Measurements from ENCODE around the gene UCK2. TPM values are rescaled to one million over a fixed set of nuclear protein-coding genes. Genes with fewer than 3 reads are reported as not detected.
"Not testable (repeated sequence)": the region's sequence is repeated elsewhere in the genome, so short reads cannot be mapped to it uniquely, and the experiment has no call there.

UCK2 gene
- 6.2 TPM for total RNA-seq
- long read RNA-seq, transcript UCK2-201 (7 exons, 1,375 nt) = major isoform, 5 of 5 reads
- long read RNA-seq, partial matches to known transcripts = 0 of 5 reads
- long read RNA-seq, other reads (novel, unspliced or antisense) = 0 of 5 reads

- peak; percentile 97 for ATAC-seq (ENCODE audit: poor library complexity)
- intact Hi-C loops (cut with DNase I) = no loop called here
Observed at GRCh38 chr1:165827268-165828102, at the start of gene UCK2. Gene UCK2 (plus strand): TSS chr1:165827614. CDS start chr1:165827834, 220 bp downstream.

GRCh38 chr1:165778197-165778596 is 49.2 kb upstream of the UCK2 start:
- ATAC-seq (ENCODE audit: poor library complexity); DNase-seq; intact Hi-C loops (cut with DNase I): not testable (repeated sequence)

More at GRCh38 chr1:165827268-165828102, at the start of gene UCK2:
- DNase-seq = peak; percentile 85

GRCh38 chr1:165783519-165783918 is 43.9 kb upstream of the UCK2 start:
- DNase-seq; intact Hi-C loops (cut with DNase I); ATAC-seq (ENCODE audit: poor library complexity): not testable (repeated sequence)

GRCh38 chr1:165787741-165788140 is 39.7 kb upstream of the UCK2 start:
- no peak for ATAC-seq (ENCODE audit: poor library complexity)
- no peak for DNase-seq
- intact Hi-C loops (cut with DNase I) = no loop called here

- ATAC-seq (ENCODE audit: poor library complexity) (no peak), DNase-seq (no peak)
- intact Hi-C loops (cut with DNase I) = no loop called here
Observed at GRCh38 chr1:165793951-165794350, 33.5 kb upstream of the UCK2 start.

GRCh38 chr1:165795894-165796293 is 31.5 kb upstream of the UCK2 start:
- ATAC-seq (ENCODE audit: poor library complexity) = no peak
- DNase-seq = no peak
- intact Hi-C loops (cut with DNase I) = no loop called here

- intact Hi-C loops (cut with DNase I) = no loop called here
- DNase-seq (no peak), ATAC-seq (ENCODE audit: poor library complexity) (no peak)
Observed at GRCh38 chr1:165799387-165799786, 28.0 kb upstream of the UCK2 start.

- DNase-seq; intact Hi-C loops (cut with DNase I); ATAC-seq (ENCODE audit: poor library complexity): not testable (repeated sequence)
Observed at GRCh38 chr1:165804513-165804912, 22.9 kb upstream of the UCK2 start.

GRCh38 chr1:165807613-165808012 is 19.8 kb upstream of the UCK2 start:
- DNase-seq (no peak), ATAC-seq (ENCODE audit: poor library complexity) (no peak)
- intact Hi-C loops (cut with DNase I) = no loop called here

- DNase-seq (no peak), ATAC-seq (ENCODE audit: poor library complexity) (peak; percentile 51)
- intact Hi-C loops (cut with DNase I) = no loop called here
Observed at GRCh38 chr1:165815725-165816124, 11.7 kb upstream of the UCK2 start.

- DNase-seq (no peak), ATAC-seq (ENCODE audit: poor library complexity) (no peak)
- intact Hi-C loops (cut with DNase I) = no loop called here
Observed at GRCh38 chr1:165816157-165816556, 11.3 kb upstream of the UCK2 start.

- intact Hi-C loops (cut with DNase I) = no loop called here
- DNase-seq (no peak), ATAC-seq (ENCODE audit: poor library complexity) (no peak)
Observed at GRCh38 chr1:165816826-165817497, 10.5 kb upstream of the UCK2 start.

GRCh38 chr1:165823552-165824268 is 3.7 kb upstream of the UCK2 start:
- intact Hi-C loops (cut with DNase I) = no loop called here
- DNase-seq = no peak
- no peak for ATAC-seq (ENCODE audit: poor library complexity)

GRCh38 chr1:165824269-165824643 is 3.2 kb upstream of the UCK2 start:
- intact Hi-C loops (cut with DNase I) = no loop called here
- no peak for DNase-seq

GRCh38 chr1:165826565-165827267 is 698 bp upstream of the UCK2 start:
- intact Hi-C loops (cut with DNase I) = no loop called here
- DNase-seq (no peak), ATAC-seq (ENCODE audit: poor library complexity) (no peak)

More at GRCh38 chr1:165824269-165824643, 3.2 kb upstream of the UCK2 start:
- no peak for ATAC-seq (ENCODE audit: poor library complexity)

GRCh38 chr1:165828103-165828668 is 772 bp downstream of the UCK2 start:
- peak; percentile 53 for DNase-seq
- ATAC-seq (ENCODE audit: poor library complexity) = peak; percentile 54
- intact Hi-C loops (cut with DNase I) = no loop called here

GRCh38 chr1:165828669-165829329 is 1.4 kb downstream of the UCK2 start:
- intact Hi-C loops (cut with DNase I) = no loop called here
- DNase-seq (peak; percentile 53), ATAC-seq (ENCODE audit: poor library complexity) (peak; percentile 30)

- DNase-seq (no peak), ATAC-seq (ENCODE audit: poor library complexity) (no peak)
- intact Hi-C loops (cut with DNase I) = no loop called here
Observed at GRCh38 chr1:165829888-165830287, 2.5 kb downstream of the UCK2 start.

All from Right ventricle myocardium superior (tissue), 1 donor.